IMR-90 (cell line): ENCODE results near the gene ARHGAP19. TPM values are rescaled to one million over a fixed set of nuclear protein-coding genes. Genes with fewer than 3 reads are reported as not detected.

Experiments
- ATAC-seq: fragments of 200-7000 bp; cut with Tn5 transposase; 2 replicates; pipeline ENCODE4 v1.9.1; 2020; ENCODE audit warnings: low read depth, mild to moderate bottlenecking, moderate library complexity
- BruUV-seq: library from RNA; stranded (reverse); fragments of 400-500 nt; replicated peaks from 2 replicates; lab custom pipeline; 2021; lab: Mats Ljungman, UMichigan
- CTCF ChIA-PET: fragments of 300-600 bp; formaldehyde crosslinking; extraction: SDS; loops from one replicate; lab custom pipeline; 2021; ENCODE audit warnings: antibody characterized with exemption; lab: Yijun Ruan, JAX
- POLR2A ChIA-PET: fragments of 300-600 bp; sonication (Branson Sonifier 250); formaldehyde crosslinking; loops from one replicate; lab custom pipeline; 2022; ENCODE audit warnings: antibody characterized with exemption; ENCODE audit not compliant: unreplicated experiment; lab: Charles Lee
- DNase-seq: peaks from one replicate; pipeline ENCODE4 v3.0.0; 2013
- H2AFZ ChIP-seq: replicated peaks from 2 replicates; pipeline ENCODE3; 2013; ENCODE audit warnings: low read length, mild to moderate bottlenecking; ENCODE audit not compliant: poor library complexity
- H2AK5ac ChIP-seq: 2 replicates; pipeline ENCODE4 v1.6.1; 2013; ENCODE audit warnings: low read depth, low read length, inconsistent platforms
- H2AK9ac ChIP-seq: replicated peaks from 2 replicates; pipeline ENCODE3; 2013; ENCODE audit warnings: mild to moderate bottlenecking, low read depth, low read length, moderate library complexity; ENCODE audit not compliant: poor library complexity
- H2BK120ac ChIP-seq: 2 replicates; pipeline ENCODE4 v1.6.1; 2013; ENCODE audit warnings: low read depth, low read length, inconsistent platforms
- H2BK15ac ChIP-seq: 3 replicates; pipeline ENCODE4 v1.6.1; 2013; ENCODE audit warnings: low read depth, low read length, inconsistent platforms
- H2BK20ac ChIP-seq: 2 replicates; pipeline ENCODE4 v1.6.1; 2013; ENCODE audit warnings: low read depth, mild to moderate bottlenecking, inconsistent platforms, low read length, moderate library complexity
- H2BK5ac ChIP-seq: 2 replicates; pipeline ENCODE4 v1.6.1; 2013; ENCODE audit warnings: mild to moderate bottlenecking, low read depth, low read length, inconsistent platforms; ENCODE audit not compliant: poor library complexity, severe bottlenecking
- H3K14ac ChIP-seq: replicated peaks from 2 replicates; pipeline ENCODE4 v1.6.1; 2013; ENCODE audit warnings: low read depth, low read length, inconsistent platforms
- H3K18ac ChIP-seq: 2 replicates; pipeline ENCODE4 v1.6.1; 2013; ENCODE audit warnings: low read depth, low read length, control low read depth
- H3K23ac ChIP-seq: 2 replicates; pipeline ENCODE4 v1.6.1; 2013; ENCODE audit warnings: low read depth, low read length, inconsistent platforms
- H3K27ac ChIP-seq: 2 replicates; pipeline ENCODE4 v1.5.1; 2013; ENCODE audit warnings: mild to moderate bottlenecking, control low read depth, low read length; ENCODE audit not compliant: insufficient read depth
- H3K27me3 ChIP-seq: 2 replicates; pipeline ENCODE4 v1.6.1; 2013; ENCODE audit warnings: low read length; ENCODE audit not compliant: control insufficient read depth, insufficient read depth
- H3K36me3 ChIP-seq: 2 replicates; pipeline ENCODE4 v1.6.1; 2013; ENCODE audit warnings: low read length, mixed read lengths; ENCODE audit not compliant: control insufficient read depth, insufficient read depth
- H3K4ac ChIP-seq: 2 replicates; pipeline ENCODE4 v1.6.1; 2013; ENCODE audit warnings: low read depth, low read length, inconsistent platforms
- H3K4me1 ChIP-seq: 2 replicates; pipeline ENCODE4 v1.6.1; 2013; ENCODE audit warnings: low read length, mixed read lengths; ENCODE audit not compliant: control insufficient read depth, insufficient read depth
- H3K4me2 ChIP-seq: 2 replicates; pipeline ENCODE4 v1.6.1; 2013; ENCODE audit warnings: low read depth, mild to moderate bottlenecking, control low read depth, low read length, moderate library complexity
- H3K4me3 ChIP-seq: 2 replicates; pipeline ENCODE4 v1.5.1; 2013; ENCODE audit warnings: low read depth, mild to moderate bottlenecking, control low read depth, low read length, moderate library complexity; ENCODE audit not compliant: insufficient read depth
- H3K56ac ChIP-seq: 2 replicates; pipeline ENCODE4 v1.6.1; 2013; ENCODE audit warnings: low read length, inconsistent platforms; ENCODE audit not compliant: insufficient read depth; ENCODE audit errors: extremely low read depth
- H3K79me1 ChIP-seq, 2 experiments: 2 replicates each; pipeline ENCODE4 v1.6.1; 2013; ENCODE audit warnings: low read length in 2 of 2, inconsistent platforms in 1 of 2, low read depth in 1 of 2
- H3K9ac ChIP-seq: 2 replicates; pipeline ENCODE4 v1.6.1; 2013; ENCODE audit warnings: low read depth, low read length, control low read depth
- H3K9me1 ChIP-seq: 2 replicates; pipeline ENCODE4 v1.6.1; 2013; ENCODE audit warnings: low read length, inconsistent platforms; ENCODE audit not compliant: insufficient read depth
- H3K9me3 ChIP-seq: 2 replicates; pipeline ENCODE4 v1.6.1; 2013; ENCODE audit warnings: low read length; ENCODE audit not compliant: control insufficient read depth, insufficient read depth
- H4K20me1 ChIP-seq: 2 replicates; pipeline ENCODE4 v1.6.1; 2013; ENCODE audit warnings: low read length, inconsistent platforms; ENCODE audit not compliant: insufficient read depth
- H4K5ac ChIP-seq: 2 replicates; pipeline ENCODE4 v1.6.1; 2013; ENCODE audit warnings: mild to moderate bottlenecking, low read depth, low read length, control low read depth
- H4K8ac ChIP-seq, 2 experiments: 2 replicates each; pipeline ENCODE4 v1.6.1; 2013; ENCODE audit warnings: low read depth in 2 of 2, low read length in 2 of 2, control low read depth in 1 of 2, inconsistent platforms in 1 of 2
- H4K91ac ChIP-seq: 2 replicates; pipeline ENCODE4 v1.6.1; 2013; ENCODE audit warnings: low read depth, low read length, inconsistent platforms; ENCODE audit not compliant: insufficient read depth
- CHD1 ChIP-seq: IDR thresholded peaks from 2 replicates; pipeline ENCODE4 v1.6.1; 2012; ENCODE audit warnings: low read depth, low read length, improper control_type of control experiment
- ELK1 ChIP-seq: fragments of 150-350 bp; IDR thresholded peaks from 2 replicates; pipeline ENCODE4 v1.6.1; 2016; ENCODE audit warnings: low read depth, mild to moderate bottlenecking, low read length, moderate library complexity, borderline replicate concordance
- FOS ChIP-seq: fragments of 150-350 bp; IDR thresholded peaks from 2 replicates; pipeline ENCODE4 v1.6.1; 2016; ENCODE audit warnings: low read depth, low read length
- MAZ ChIP-seq: IDR thresholded peaks from 2 replicates; pipeline ENCODE4 v1.6.1; 2012; ENCODE audit warnings: low read depth, mild to moderate bottlenecking, low read length, improper control_type of control experiment, moderate library complexity, borderline replicate concordance
- MXI1 ChIP-seq: IDR thresholded peaks from 2 replicates; pipeline ENCODE4 v1.6.1; 2012; ENCODE audit warnings: low read depth, mild to moderate bottlenecking, low read length, moderate library complexity, borderline replicate concordance
- NFE2L2 ChIP-seq: fragments of 150-350 bp; IDR thresholded peaks from 2 replicates; pipeline ENCODE4 v1.6.1; 2016; ENCODE audit warnings: low read depth, mild to moderate bottlenecking, low read length
- RAD21 ChIP-seq: IDR thresholded peaks from 2 replicates; pipeline ENCODE4 v1.6.1; 2012; ENCODE audit warnings: low read length, improper control_type of control experiment
- RFX5 ChIP-seq: IDR thresholded peaks from 2 replicates; pipeline ENCODE4 v1.8.0; 2012; ENCODE audit warnings: low read depth, mild to moderate bottlenecking, low read length, moderate library complexity
- USF2 ChIP-seq: fragments of 150-350 bp; IDR thresholded peaks from 2 replicates; pipeline ENCODE4 v1.6.1; 2017; ENCODE audit warnings: mild to moderate bottlenecking, antibody characterized with exemption, low read length, low read depth
- whole genome bisulfite sequencing, 2 experiments: methylation state at CpG; one replicate each; pipeline versions ENCODE4 v1.1.5 to v1.1.7; 2013; ENCODE audit warnings: missing lambda C conversion rate in 2 of 2; ENCODE audit not compliant: insufficient read length in 1 of 2; ENCODE audit errors: extremely low coverage in 2 of 2; 5-methylcytosine and 5-hydroxymethylcytosine counted together
- dilution Hi-C: fragments of 300-500 bp; cut with HindIII; formaldehyde crosslinking; loops from one replicate; pipeline ENCODE4 v1.14.3; 2018; ENCODE audit warnings: low sequenced_read_pairs; ENCODE audit not compliant: unreplicated experiment
- in situ Hi-C: fragments of 300-500 bp; cut with MboI; formaldehyde crosslinking; loops from 3 replicates; pipeline ENCODE4 v1.14.3; 2019; ENCODE audit warnings: low sequenced_read_pairs, inconsistent platforms, mixed read lengths
- intact Hi-C: fragments of 100-400 bp; cut with micrococcal nuclease; formaldehyde crosslinking; loops from 2 replicates; pipeline ENCODE4 v1.10.0; 2022
- polyA plus RNA-seq, 3 experiments: library from polyadenylated mRNA; depleted of rRNA; stranded (reverse); fragments of >200 nt; gene quantifications; 2 replicates each; pipeline ENCODE4 v1.2.3, GENCODE V29; 2012; ENCODE audit warnings: low replicate concordance in 1 of 3
- total RNA-seq: library from RNA; depleted of rRNA; stranded (reverse); fragments of >200 nt; gene quantifications from 2 replicates; pipeline ENCODE4 v1.2.3, GENCODE V29; 2012

The ARHGAP19 gene
- total and polyA plus RNA-seq, 2 of the 4 experiments (the other 2 are of a cell fraction): 6.3 to 7.0 TPM

GRCh38 chr10:97333351-97333600 is 40.8 kb upstream of the ARHGAP19 start:
- POLR2A ChIA-PET: interaction anchor here (0.5 to 0.6 kb wide), 2 partner anchors 12 to 122 kb away, joined by 3 to 7 read pairs; no protein-coding TSS in a partner anchor
- H3K9me1 ChIP-seq: no peaks in the 10 kb centered on the region; the same call in 1 of the 2 replicates
- H4K20me1 ChIP-seq: no peaks in the 10 kb centered on the region
- H2AFZ ChIP-seq: peak overlapping the region; percentile 75
- TF ChIP-seq CHD1: no peak
- no peak; the same call in 1 of the 2 replicates for TF ChIP-seq MXI1
- TF ChIP-seq NFE2L2: no peak
- TF ChIP-seq RAD21: no peak
- TF ChIP-seq ELK1: no peak
- TF ChIP-seq FOS: no peak
- no peak for TF ChIP-seq RFX5
- no peak for TF ChIP-seq USF2
- 0 out of 2 replicates have a peak, but pooled peaks have one; percentile 4 for TF ChIP-seq MAZ
- no peaks in the 10 kb centered on the region for H3K36me3 ChIP-seq
- in situ Hi-C loops (no loop called here), dilution Hi-C loops (no loop called here), intact Hi-C loops (loop anchor here (2.0 kb wide), 2 partner anchors 54 to 260 kb away; no protein-coding TSS in a partner anchor)
- H4K91ac ChIP-seq: no peak overlapping the region
- H3K27me3 ChIP-seq: peaks cover 17% of the 10 kb centered on the region
- peak overlapping the region; percentile 61; the same call in 1 of the 2 replicates for H4K5ac ChIP-seq
- no peak overlapping the region for H3K18ac ChIP-seq
- no peaks in the 10 kb centered on the region for H3K9me3 ChIP-seq
- H3K79me1 ChIP-seq: peaks cover 15 to 35% of the 10 kb centered on the region in 2 experiments
- peak overlapping the region; percentile 94 for H3K27ac ChIP-seq
- CTCF ChIA-PET: interaction anchor here (1.2 to 3.5 kb wide), 5 partner anchors 14 to 54 kb away, joined by 3 to 23 read pairs (median 5); partner anchors contain the start of gene FRAT1
- H2AK5ac ChIP-seq: no peak overlapping the region
- no peak for ATAC-seq
- 0 out of 2 replicates have a peak overlapping the region, but pooled peaks have one; percentile 1 for H3K14ac ChIP-seq
- no TSS peak for BruUV-seq
- WGBS, 2 experiments: 0% methylated on average over 3 of the region's 7 CpGs; no CpG with 5 or more reads in 1 of the 2 experiments
- peak; percentile 36 for DNase-seq
- H3K56ac ChIP-seq: peak overlapping the region; percentile 6; the same call in 1 of the 2 replicates
- no peak overlapping the region for H2BK5ac ChIP-seq
- H3K4ac ChIP-seq: peak overlapping the region; percentile 31
- H2BK15ac ChIP-seq: no peak overlapping the region
- peak overlapping the region; percentile 94 for H3K4me2 ChIP-seq
- peak overlapping the region; percentile 10 to 25; a peak in 2 of 4 replicates for H4K8ac ChIP-seq
- H2BK20ac ChIP-seq: no peak overlapping the region
- H3K4me3 ChIP-seq: peak overlapping the region; percentile 72
- no peak overlapping the region for H2BK120ac ChIP-seq
- H3K23ac ChIP-seq: peak overlapping the region; percentile 5; the same call in 1 of the 2 replicates
- peak overlapping the region; percentile 97 for H3K9ac ChIP-seq
- no peak overlapping the region for H2AK9ac ChIP-seq
- peaks cover 16% of the 10 kb centered on the region for H3K4me1 ChIP-seq
